Neuronal stem cell (in vitro differentiated cells): ENCODE results near the gene KIF4A.
A peak's percentile ranks its signal among the peaks of the same experiment; 100 is the strongest.

Experiments used
- DNase-seq: peaks from one replicate; pipeline ENCODE4 v3.0.0-alpha.2; 2013; ENCODE audit warnings: low spot score
- H2AFZ ChIP-seq: one replicate; pipeline ENCODE4 v1.6.1; 2013; ENCODE audit warnings: mild to moderate bottlenecking, low read length, inconsistent platforms
- H2AK5ac ChIP-seq: 2 replicates; pipeline ENCODE4 v1.6.1; 2013; ENCODE audit warnings: low read depth, mild to moderate bottlenecking, inconsistent platforms, low read length, moderate library complexity, mixed read lengths
- H2BK120ac ChIP-seq: 2 replicates; pipeline ENCODE4 v1.6.1; 2013; ENCODE audit warnings: low read depth, mild to moderate bottlenecking, inconsistent platforms, low read length, moderate library complexity, mixed read lengths
- H2BK12ac ChIP-seq: one replicate; pipeline ENCODE4 v1.6.1; 2013; ENCODE audit warnings: low read length, inconsistent platforms
- H2BK15ac ChIP-seq: 2 replicates; pipeline ENCODE4 v1.6.1; 2013; ENCODE audit warnings: mild to moderate bottlenecking, low read length, inconsistent platforms, mixed read lengths
- H2BK5ac ChIP-seq: one replicate; pipeline ENCODE4 v1.6.1; 2013; ENCODE audit warnings: inconsistent platforms, mild to moderate bottlenecking, low read length, moderate library complexity
- H3K14ac ChIP-seq: one replicate; pipeline ENCODE4 v1.6.1; 2013; ENCODE audit warnings: low read length, inconsistent platforms
- H3K18ac ChIP-seq: 2 replicates; pipeline ENCODE4 v1.6.1; 2013; ENCODE audit warnings: low read length, inconsistent platforms
- H3K23ac ChIP-seq: 2 replicates; pipeline ENCODE4 v1.6.1; 2013; ENCODE audit warnings: low read depth, mild to moderate bottlenecking, mixed read lengths, low read length, inconsistent platforms; ENCODE audit not compliant: poor library complexity
- H3K27ac ChIP-seq: replicated peaks from 3 replicates; pipeline ENCODE4 v1.5.1; 2013; ENCODE audit warnings: low read length, inconsistent platforms
- H3K27me3 ChIP-seq, 3 experiments: 2 replicates each; pipeline ENCODE4 v1.6.1; 2013; ENCODE audit warnings: low read length in 3 of 3, mild to moderate bottlenecking in 2 of 3, inconsistent platforms in 1 of 3, low read depth in 1 of 3, mixed read lengths in 1 of 3, moderate library complexity in 1 of 3; ENCODE audit not compliant: control insufficient read depth in 3 of 3, insufficient read depth in 3 of 3
- H3K36me3 ChIP-seq, 2 donors: replicated peaks in 1 of 2; 2 replicates each; pipeline ENCODE4 v1.6.1; 2013; ENCODE audit warnings: low read length in 2 of 2; ENCODE audit not compliant: control insufficient read depth in 2 of 2, insufficient read depth in 2 of 2
- H3K4ac ChIP-seq: 2 replicates; pipeline ENCODE4 v1.6.1; 2013; ENCODE audit warnings: inconsistent platforms, mild to moderate bottlenecking, low read length, moderate library complexity
- H3K4me1 ChIP-seq, 2 donors: 1 replicate in 1 of 2; 2 replicates in 1 of 2; pipeline ENCODE4 v1.6.1; 2013; ENCODE audit warnings: low read length in 2 of 2, low read depth in 1 of 2; ENCODE audit not compliant: control insufficient read depth in 2 of 2, insufficient read depth in 1 of 2
- H3K4me2 ChIP-seq: one replicate; pipeline ENCODE4 v1.6.1; 2013; ENCODE audit warnings: mild to moderate bottlenecking, low read length, inconsistent platforms; ENCODE audit not compliant: insufficient read depth, poor library complexity, severe bottlenecking
- H3K4me3 ChIP-seq, 2 donors: 2 replicates each; pipeline ENCODE4 v1.5.1; 2013; ENCODE audit warnings: low read length in 2 of 2, mild to moderate bottlenecking in 2 of 2, inconsistent platforms in 1 of 2, moderate library complexity in 1 of 2
- H3K79me1 ChIP-seq: one replicate; pipeline ENCODE4 v1.6.1; 2013; ENCODE audit warnings: low read depth, mild to moderate bottlenecking, inconsistent platforms, low read length, moderate library complexity
- H3K9ac ChIP-seq: one replicate; pipeline ENCODE4 v1.6.1; 2013; ENCODE audit warnings: mild to moderate bottlenecking, low read depth, low read length, inconsistent platforms; ENCODE audit not compliant: poor library complexity
- H3K9me3 ChIP-seq, 2 donors: replicated peaks in 1 of 2; 2 replicates each; pipeline versions ENCODE3 to v1.6.1; 2013; ENCODE audit warnings: low read length in 2 of 2, mild to moderate bottlenecking in 2 of 2, inconsistent platforms in 1 of 2, low read depth in 1 of 2, mixed read lengths in 1 of 2, moderate library complexity in 1 of 2; ENCODE audit not compliant: control insufficient read depth in 2 of 2, insufficient read depth in 1 of 2
- H4K8ac ChIP-seq: one replicate; pipeline ENCODE4 v1.6.1; 2013; ENCODE audit warnings: low read depth, mild to moderate bottlenecking, inconsistent platforms, low read length, moderate library complexity
- H4K91ac ChIP-seq: one replicate; pipeline ENCODE4 v1.6.1; 2013; ENCODE audit warnings: low read length, low read depth, mild to moderate bottlenecking, inconsistent platforms; ENCODE audit not compliant: poor library complexity
- WGBS, 2 donors: extraction: QIAGEN DNeasy Blood & Tissue Kit; methylation state at CpG; one replicate each; pipeline ENCODE4 v1.1.7; 2013; ENCODE audit warnings: missing lambda C conversion rate in 2 of 2, mixed read lengths in 1 of 2; ENCODE audit not compliant: insufficient read length in 2 of 2, insufficient replicate concordance in 1 of 2; ENCODE audit errors: extremely low coverage in 2 of 2; 5-methylcytosine and 5-hydroxymethylcytosine counted together

KIF4A gene

GRCh38 chrX:70453024-70453618 is 163.2 kb downstream of the KIF4A start:
- H3K4me2 ChIP-seq = no peak overlapping the region
- H3K9me3 ChIP-seq = no peaks in the 10 kb centered on the region
- H4K8ac ChIP-seq = no peak overlapping the region
- H4K91ac ChIP-seq = no peak overlapping the region
- no peak overlapping the region for H3K14ac ChIP-seq
- H3K79me1 ChIP-seq = peaks cover 2% of the 10 kb centered on the region
- no peak overlapping the region for H2AK5ac ChIP-seq
- H3K36me3 ChIP-seq = peaks cover 0 to 6% of the 10 kb centered on the region in 2 donors
- H3K4me3 ChIP-seq = peak overlapping the region in 1 of 2 donors; percentile 59
- no peak overlapping the region for H2AFZ ChIP-seq
- H3K23ac ChIP-seq = no peak overlapping the region
- no peak overlapping the region for H2BK12ac ChIP-seq
- no peak for DNase-seq
- H3K27me3 ChIP-seq = peaks cover 0 to 6% (median 0%) of the 10 kb centered on the region in 3 experiments
- no peak overlapping the region for H2BK5ac ChIP-seq
- peaks cover 0 to 3% of the 10 kb centered on the region in 2 donors for H3K4me1 ChIP-seq
- H3K4ac ChIP-seq = no peak overlapping the region
- H2BK15ac ChIP-seq = no peak overlapping the region
- H2BK120ac ChIP-seq = no peak overlapping the region
- H3K9ac ChIP-seq = no peak overlapping the region
- no CpG with 5 or more reads among the region's 5 CpGs for WGBS, 2 donors
- H3K18ac ChIP-seq = no peak overlapping the region
- H3K27ac ChIP-seq = no peak overlapping the region

- Histone ChIP-seq H3K27ac (peak overlapping the region; percentile 75), H2AK5ac (peak overlapping the region; percentile 75), H3K9me3 (no peaks in the 10 kb centered on the region), H2BK15ac (no peak overlapping the region), H3K27me3 (no peaks in the 10 kb centered on the region), H3K79me1 (peaks cover 2% of the 10 kb centered on the region), H3K9ac (peak overlapping the region; percentile 91), H3K4ac (peak overlapping the region; percentile 93), H3K14ac (peak overlapping the region; percentile 71), H3K4me3 (peak overlapping the region; percentile 74 to 97), H2BK120ac (no peak overlapping the region), H2AFZ (peak overlapping the region; percentile 73), H3K18ac (peak overlapping the region; percentile 97), H3K23ac (no peak overlapping the region), H2BK5ac (peak overlapping the region; percentile 94), H3K4me2 (peak overlapping the region; percentile 60), H2BK12ac (no peak overlapping the region), H3K4me1 (peaks cover 0 to 3% of the 10 kb centered on the region in 2 donors), H3K36me3 (peaks cover under 1 to 22% of the 10 kb centered on the region in 2 donors), H4K91ac (peak overlapping the region; percentile 53), H4K8ac (peak overlapping the region; percentile 65)
- DNase-seq = peak; percentile 87
- WGBS, 2 donors = no CpG with 5 or more reads among the region's 48 CpGs
Observed at GRCh38 chrX:70454441-70455365, 164.8 kb downstream of the KIF4A start.

- no CpG with 5 or more reads among the region's 32 CpGs for WGBS, 2 donors
- Histone ChIP-seq H3K79me1 (peaks cover 2% of the 10 kb centered on the region), H3K27ac (peak overlapping the region; percentile 67), H4K91ac (peak overlapping the region; percentile 53), H3K36me3 (peaks cover 2 to 28% of the 10 kb centered on the region in 2 donors), H3K4ac (peak overlapping the region; percentile 93), H2AK5ac (peak overlapping the region; percentile 75), H3K4me3 (peak overlapping the region; percentile 74 to 97), H2BK5ac (peak overlapping the region; percentile 94), H2BK15ac (no peak overlapping the region), H2AFZ (peak overlapping the region; percentile 73), H3K18ac (peak overlapping the region; percentile 97), H3K9me3 (no peaks in the 10 kb centered on the region), H2BK120ac (no peak overlapping the region), H3K4me1 (peaks cover 0 to 3% of the 10 kb centered on the region in 2 donors), H4K8ac (peak overlapping the region; percentile 65), H3K23ac (no peak overlapping the region), H3K4me2 (peak overlapping the region; percentile 60), H3K14ac (peak overlapping the region; percentile 71), H3K27me3 (no peaks in the 10 kb centered on the region), H2BK12ac (no peak overlapping the region), H3K9ac (peak overlapping the region; percentile 91)
- no peak for DNase-seq
Observed at GRCh38 chrX:70455366-70456202, 165.7 kb downstream of the KIF4A start.
